ENCODE results near the gene CTSW.

GRCh38 chr11:65864706-65865471 is 14.7 kb upstream of the CTSW start:
- TF ChIP-seq KDM1A (IDR thresholded peaks at IDR 0.05; ENCODE audit: low read depth) (no peak), CTCF (IDR thresholded peaks at IDR 0.05) (no peak)
